BLaER1 (cell line): Measurements from ENCODE around the gene OR2AG1.

Experiments
- H3K27ac ChIP-seq: shearing (Covaris generic); formaldehyde crosslinking; 2 replicates; pipeline ENCODE4 v1.8.1; 2022
- H3K27me3 ChIP-seq: shearing (Covaris generic); formaldehyde crosslinking; 2 replicates; pipeline ENCODE4 v1.8.1; 2022
- H3K36me3 ChIP-seq: shearing (Covaris generic); formaldehyde crosslinking; 2 replicates; pipeline ENCODE4 v1.8.1; 2022
- H3K4me1 ChIP-seq: shearing (Covaris generic); formaldehyde crosslinking; 2 replicates; pipeline ENCODE4 v1.8.1; 2022
- H3K4me2 ChIP-seq: shearing (Covaris generic); formaldehyde crosslinking; 2 replicates; pipeline ENCODE4 v1.8.1; 2022
- H3K4me3 ChIP-seq: shearing (Covaris generic); formaldehyde crosslinking; 2 replicates; pipeline ENCODE4 v1.8.1; 2022
- H3K9ac ChIP-seq: shearing (Covaris generic); formaldehyde crosslinking; 2 replicates; pipeline ENCODE4 v1.8.1; 2022
- H3K9me3 ChIP-seq: shearing (Covaris generic); formaldehyde crosslinking; 2 replicates; pipeline ENCODE4 v1.8.1; 2022
- H4K20me1 ChIP-seq: shearing (Covaris generic); formaldehyde crosslinking; 2 replicates; pipeline ENCODE4 v1.8.1; 2022
- Cebpa-rat ChIP-seq: shearing (Covaris generic); IDR thresholded peaks from 2 replicates; pipeline ENCODE4 v1.8.1; 2022

OR2AG1 gene, protein sequence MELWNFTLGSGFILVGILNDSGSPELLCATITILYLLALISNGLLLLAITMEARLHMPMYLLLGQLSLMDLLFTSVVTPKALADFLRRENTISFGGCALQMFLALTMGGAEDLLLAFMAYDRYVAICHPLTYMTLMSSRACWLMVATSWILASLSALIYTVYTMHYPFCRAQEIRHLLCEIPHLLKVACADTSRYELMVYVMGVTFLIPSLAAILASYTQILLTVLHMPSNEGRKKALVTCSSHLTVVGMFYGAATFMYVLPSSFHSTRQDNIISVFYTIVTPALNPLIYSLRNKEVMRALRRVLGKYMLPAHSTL

DNA sequence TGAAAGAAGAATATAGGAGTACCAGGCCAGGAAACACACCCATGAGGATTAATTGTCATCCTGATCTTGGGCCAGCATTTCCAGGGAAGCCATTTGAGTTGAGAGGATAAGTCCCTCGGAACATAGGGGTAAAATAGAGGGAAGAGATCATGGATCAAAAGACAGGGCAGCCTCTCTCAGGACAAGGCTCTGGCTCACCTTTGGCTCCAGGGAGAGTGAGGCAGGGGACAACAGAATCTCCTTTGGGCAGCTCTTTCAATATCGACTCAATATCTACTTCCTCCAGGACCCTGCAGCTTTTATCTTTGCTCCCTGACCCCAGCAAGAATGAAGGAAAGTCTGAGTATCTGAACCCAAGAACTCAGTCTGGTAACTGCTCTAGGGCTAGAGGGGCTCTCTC, at the start of gene OR2AG1:
TSS of gene OR2AG1 (plus strand) at position 301 of the 400 bp plus-strand sequence. CDS start 2,018 bp downstream, outside the sequence.
- no peaks in the 10 kb centered on the region for H3K9me3 ChIP-seq
- H3K4me2 ChIP-seq = no peak within 1 kb of the TSS
- no peaks in the 10 kb centered on the region for H3K4me1 ChIP-seq
- no peaks in the 10 kb centered on the region for H3K27me3 ChIP-seq
- H3K9ac ChIP-seq = no peak within 1 kb of the TSS
- TF ChIP-seq Cebpa-rat = no peak
- H4K20me1 ChIP-seq = no peaks in the 10 kb centered on the region
- H3K4me3 ChIP-seq = no peak within 1 kb of the TSS
- H3K27ac ChIP-seq = no peak within 1 kb of the TSS
- H3K36me3 ChIP-seq = no peaks in the 10 kb centered on the region

GRCh38 chr11:6733326-6734275, 49.2 kb upstream of the OR2AG1 start:
- Histone ChIP-seq H3K9ac (no peak overlapping the region), H3K4me3 (no peak overlapping the region), H3K27me3 (no peaks in the 10 kb centered on the region), H3K9me3 (no peaks in the 10 kb centered on the region), H3K27ac (no peak overlapping the region), H3K36me3 (no peaks in the 10 kb centered on the region), H3K4me1 (peaks cover 11% of the 10 kb centered on the region), H4K20me1 (no peaks in the 10 kb centered on the region), H3K4me2 (no peak overlapping the region)
- no peak for TF ChIP-seq Cebpa-rat

DNA sequence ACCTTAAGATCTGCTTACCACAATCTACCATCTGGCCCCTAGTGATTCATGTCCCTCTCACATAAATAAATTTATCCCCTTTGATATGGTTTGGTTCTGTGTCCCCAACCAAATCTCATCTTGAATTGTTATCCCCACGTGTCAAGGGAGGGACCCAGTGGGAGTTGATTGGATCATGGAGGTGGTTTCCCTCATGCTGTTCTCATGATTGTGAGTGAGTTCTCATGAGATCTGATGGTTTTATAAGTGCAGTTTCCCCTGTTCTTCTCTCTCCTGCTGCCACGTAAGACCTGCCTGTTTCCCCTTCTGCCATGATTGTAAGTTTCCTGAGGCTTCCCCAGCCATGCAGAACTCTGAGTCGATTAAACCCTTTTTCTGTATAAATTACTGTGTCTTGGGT, 48.2 kb upstream of the OR2AG1 start:
- H3K36me3 ChIP-seq = no peaks in the 10 kb centered on the region
- H3K27me3 ChIP-seq = no peaks in the 10 kb centered on the region
- peaks cover 11% of the 10 kb centered on the region for H3K4me1 ChIP-seq
- H3K9me3 ChIP-seq = no peaks in the 10 kb centered on the region
- no peak overlapping the region for H3K4me3 ChIP-seq
- H3K4me2 ChIP-seq = no peak overlapping the region
- TF ChIP-seq Cebpa-rat = no peak
- H4K20me1 ChIP-seq = no peaks in the 10 kb centered on the region
- no peak overlapping the region for H3K9ac ChIP-seq
- no peak overlapping the region for H3K27ac ChIP-seq

DNA sequence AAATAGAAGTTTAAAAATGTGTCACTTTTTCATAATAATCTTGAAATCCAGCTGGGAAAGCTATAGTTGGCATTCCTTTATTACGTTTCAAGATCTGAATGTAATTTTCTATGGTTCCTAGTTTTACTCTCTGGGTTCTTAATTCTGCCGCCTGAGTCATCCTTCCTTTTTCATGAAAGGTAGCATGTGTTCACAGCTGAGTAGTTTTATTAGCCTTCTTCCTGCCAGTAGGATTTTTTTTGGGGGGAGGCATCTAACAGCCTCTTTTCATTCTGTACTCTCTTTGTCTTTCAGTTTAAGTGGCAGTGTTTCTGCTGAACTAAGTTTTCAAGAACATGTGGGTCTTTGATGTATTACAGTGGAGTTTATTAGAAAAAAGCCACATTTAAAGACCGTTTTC, 47.5 kb upstream of the OR2AG1 start:
- Histone ChIP-seq H3K36me3 (no peaks in the 10 kb centered on the region), H3K27me3 (no peaks in the 10 kb centered on the region), H3K27ac (no peak overlapping the region), H4K20me1 (no peaks in the 10 kb centered on the region), H3K4me2 (peak overlapping the region; percentile 1; the same call in 1 of the 2 replicates), H3K4me3 (no peak overlapping the region), H3K9me3 (no peaks in the 10 kb centered on the region), H3K4me1 (peaks cover 11% of the 10 kb centered on the region), H3K9ac (no peak overlapping the region)
- no peak for TF ChIP-seq Cebpa-rat

GRCh38 chr11:6736495-6737121, 46.2 kb upstream of the OR2AG1 start:
- H3K36me3 ChIP-seq = no peaks in the 10 kb centered on the region
- peaks cover 11% of the 10 kb centered on the region for H3K4me1 ChIP-seq
- H3K27ac ChIP-seq = no peak overlapping the region
- H3K9ac ChIP-seq = no peak overlapping the region
- H3K9me3 ChIP-seq = no peaks in the 10 kb centered on the region
- TF ChIP-seq Cebpa-rat = no peak
- no peaks in the 10 kb centered on the region for H4K20me1 ChIP-seq
- H3K27me3 ChIP-seq = no peaks in the 10 kb centered on the region
- no peak overlapping the region for H3K4me2 ChIP-seq
- H3K4me3 ChIP-seq = no peak overlapping the region

- H4K20me1 ChIP-seq = no peaks in the 10 kb centered on the region
- no peaks in the 10 kb centered on the region for H3K36me3 ChIP-seq
- H3K27ac ChIP-seq = no peak overlapping the region
- H3K4me3 ChIP-seq = no peak overlapping the region
- H3K4me1 ChIP-seq = peaks cover 11% of the 10 kb centered on the region
- H3K9ac ChIP-seq = no peak overlapping the region
- H3K9me3 ChIP-seq = no peaks in the 10 kb centered on the region
- TF ChIP-seq Cebpa-rat = no peak
- no peak overlapping the region for H3K4me2 ChIP-seq
- H3K27me3 ChIP-seq = no peaks in the 10 kb centered on the region
Measured at GRCh38 chr11:6737872-6738466, 44.9 kb upstream of the OR2AG1 start.

DNA sequence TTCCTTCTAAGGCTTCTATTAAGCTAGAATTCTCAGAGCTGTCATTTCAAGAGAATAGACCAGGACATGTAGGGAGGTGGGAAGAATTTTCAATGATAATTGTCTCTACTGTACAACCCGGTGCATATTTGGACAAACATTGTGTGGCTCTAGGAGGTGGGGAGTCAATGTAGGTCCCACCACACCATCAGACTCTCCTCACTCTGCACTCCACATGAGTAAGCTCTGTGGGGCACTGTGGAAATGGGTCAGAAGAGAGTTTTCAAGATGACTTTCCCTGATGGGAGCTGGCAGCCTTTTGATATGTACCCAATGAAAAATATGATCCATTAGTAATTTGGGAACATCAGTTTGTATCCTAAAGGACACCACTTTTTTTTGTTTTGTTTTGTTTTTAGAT, 44.2 kb upstream of the OR2AG1 start:
- Histone ChIP-seq H3K9me3 (no peaks in the 10 kb centered on the region), H3K4me2 (no peak overlapping the region), H3K27me3 (no peaks in the 10 kb centered on the region), H3K36me3 (no peaks in the 10 kb centered on the region), H3K27ac (no peak overlapping the region), H3K9ac (no peak overlapping the region), H4K20me1 (no peaks in the 10 kb centered on the region), H3K4me3 (no peak overlapping the region), H3K4me1 (peaks cover 11% of the 10 kb centered on the region)
- TF ChIP-seq Cebpa-rat = no peak

- H3K9me3 ChIP-seq = no peaks in the 10 kb centered on the region
- no peaks in the 10 kb centered on the region for H3K36me3 ChIP-seq
- no peaks in the 10 kb centered on the region for H3K27me3 ChIP-seq
- H3K4me2 ChIP-seq = no peak overlapping the region
- H4K20me1 ChIP-seq = no peaks in the 10 kb centered on the region
- no peak overlapping the region for H3K9ac ChIP-seq
- no peak for TF ChIP-seq Cebpa-rat
- peaks cover 20% of the 10 kb centered on the region for H3K4me1 ChIP-seq
- no peak overlapping the region for H3K27ac ChIP-seq
- H3K4me3 ChIP-seq = no peak overlapping the region
Measured at GRCh38 chr11:6742260-6742659, 40.6 kb upstream of the OR2AG1 start.

GRCh38 chr11:6745018-6745417, 37.8 kb upstream of the OR2AG1 start:
- Histone ChIP-seq H3K9me3 (no peaks in the 10 kb centered on the region), H3K4me2 (peak overlapping the region; percentile 77), H3K4me3 (no peak overlapping the region), H3K27me3 (no peaks in the 10 kb centered on the region), H3K4me1 (peaks cover 20% of the 10 kb centered on the region), H4K20me1 (no peaks in the 10 kb centered on the region), H3K27ac (no peak overlapping the region), H3K9ac (no peak overlapping the region), H3K36me3 (no peaks in the 10 kb centered on the region)
- no peak for TF ChIP-seq Cebpa-rat
